ENCODE measurements around the gene SYNJ1.
"Not testable (repeated sequence)": the region's sequence is repeated elsewhere in the genome, so short reads cannot be mapped to it uniquely, and the experiment has no call there.

Gene SYNJ1

GRCh38 chr21:32727687-32728455, at the start of gene SYNJ1:
TSS of gene SYNJ1 (minus strand) at chr21:32728013. CDS start at chr21:32726895, 1,118 bp downstream.
- peak; percentile 95 for DNase-seq (ENCODE audit: low read depth)

DNA sequence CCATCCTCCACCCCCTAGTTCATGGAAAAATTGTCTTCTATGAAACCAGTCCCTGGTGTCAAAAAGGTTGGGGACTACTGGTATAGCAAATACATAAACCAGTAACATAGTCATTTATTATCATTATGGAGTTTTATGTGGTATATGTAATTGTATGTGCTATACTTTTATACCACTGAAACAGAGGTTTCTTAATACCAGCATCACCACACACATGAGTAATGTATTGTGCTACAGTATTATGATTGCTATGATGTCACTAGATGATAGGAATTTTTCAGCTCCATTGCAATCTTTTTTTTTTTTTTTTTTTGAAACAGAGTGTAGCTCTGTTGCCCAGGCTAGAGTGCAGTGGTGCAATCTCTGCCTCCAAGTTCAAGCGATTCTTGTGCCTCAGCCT, 49.5 kb upstream of the SYNJ1 start:
- DNase-seq (ENCODE audit: low read depth) = no peak

DNA sequence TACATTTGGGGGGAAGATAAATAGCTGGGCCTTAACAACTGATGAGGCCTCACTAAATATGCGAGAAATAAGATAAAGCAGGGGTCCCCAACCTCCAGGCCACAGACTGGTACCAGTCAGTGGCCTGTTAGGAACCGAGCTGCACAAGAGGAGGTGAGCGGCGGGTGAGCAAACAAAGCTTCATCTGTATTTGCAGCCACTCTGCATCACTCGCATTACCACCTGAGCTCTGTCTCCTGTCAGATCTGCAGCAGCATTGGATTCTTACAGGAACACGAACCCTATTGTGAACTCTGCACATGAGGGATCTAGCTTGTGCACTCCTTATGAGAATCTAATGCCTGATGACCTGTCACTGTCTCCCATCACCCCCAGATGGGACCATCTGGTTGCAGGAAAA, 48.9 kb upstream of the SYNJ1 start:
- DNase-seq (ENCODE audit: low read depth) = no peak

DNA sequence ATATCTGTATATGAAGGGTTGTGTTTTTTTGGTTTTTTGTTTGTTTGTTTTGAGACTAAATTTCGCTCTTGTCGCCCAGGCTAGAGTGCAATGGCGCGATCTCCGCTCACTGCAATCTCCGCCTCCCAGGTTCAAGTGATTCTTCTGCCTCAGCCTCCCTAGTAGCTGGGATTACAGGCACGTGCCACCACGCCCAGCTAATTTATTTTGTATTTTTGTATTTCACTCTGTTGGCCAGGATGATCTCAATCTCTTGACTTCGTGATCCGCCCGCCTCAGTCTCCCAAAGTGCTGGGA, 45.2 kb upstream of the SYNJ1 start:
- DNase-seq (ENCODE audit: low read depth) = not testable (repeated sequence)

GRCh38 chr21:32772281-32773047, 44.7 kb upstream of the SYNJ1 start:
- DNase-seq (ENCODE audit: low read depth) = peak; percentile 57

- peak; percentile 40 for DNase-seq (ENCODE audit: low read depth)
These were observed 43.2 kb upstream of the SYNJ1 start for GRCh38 chr21:32770871-32771523.

GRCh38 chr21:32768530-32768929, 40.7 kb upstream of the SYNJ1 start:
- no peak for DNase-seq (ENCODE audit: low read depth)

DNA sequence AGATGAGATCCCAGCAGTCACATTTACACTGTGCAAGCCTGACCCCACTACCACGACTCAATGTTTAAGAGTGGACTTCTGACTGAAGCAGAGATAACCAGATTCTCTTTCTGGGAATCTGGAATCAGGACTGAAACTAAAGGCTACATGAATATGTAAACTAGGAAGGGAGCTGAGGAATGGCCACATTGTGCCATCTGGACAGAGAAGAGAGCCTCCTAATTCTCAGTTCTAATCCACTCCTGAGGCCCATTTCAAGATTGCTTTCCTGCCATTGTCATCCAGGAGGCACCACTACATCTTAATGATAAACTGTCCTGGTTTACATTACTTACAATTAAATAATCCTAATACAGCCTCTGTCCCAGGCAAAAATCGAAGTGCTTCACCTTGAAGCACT, 37.2 kb upstream of the SYNJ1 start:
- no peak for DNase-seq (ENCODE audit: low read depth)

DNA sequence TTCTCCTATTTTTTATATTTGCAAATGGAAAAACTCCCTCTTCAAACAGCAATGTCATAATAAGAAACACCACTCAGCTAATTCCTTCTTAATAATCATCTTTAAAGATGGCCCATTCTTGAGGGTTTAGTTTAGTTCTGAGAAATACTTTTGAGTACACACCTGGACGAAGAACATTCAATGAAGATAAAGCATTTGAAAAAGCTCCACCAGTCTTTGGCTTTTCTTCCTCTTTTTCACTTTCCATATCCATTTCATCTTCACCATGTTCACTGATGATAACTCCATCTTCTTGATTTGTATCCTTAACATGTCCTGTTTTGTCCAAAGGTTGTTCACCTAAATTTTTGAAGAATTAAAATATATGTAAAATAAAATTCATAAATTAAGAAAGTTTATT, 36.4 kb upstream of the SYNJ1 start:
- no peak for DNase-seq (ENCODE audit: low read depth)

GRCh38 chr21:32757804-32758203, 30.0 kb upstream of the SYNJ1 start:
- DNase-seq (ENCODE audit: low read depth) = no peak

DNA sequence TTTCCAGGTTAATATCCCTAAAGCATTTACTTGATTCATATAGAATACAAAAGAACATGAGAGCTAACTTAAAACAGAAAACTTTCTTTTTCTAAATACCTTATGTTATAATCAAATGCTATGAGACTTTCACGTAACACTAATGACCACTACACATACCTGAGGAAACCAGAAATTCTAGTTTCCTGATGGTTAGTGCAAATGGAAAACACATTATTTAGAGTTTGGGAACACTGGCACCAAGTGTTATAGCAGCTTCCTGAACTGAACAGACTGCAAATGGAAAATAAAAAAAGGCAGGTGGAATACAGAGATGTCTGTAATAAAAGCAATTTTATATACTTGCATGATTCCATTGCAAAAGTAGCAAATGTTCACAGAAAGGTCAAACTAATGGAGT, 28.3 kb upstream of the SYNJ1 start:
- DNase-seq (ENCODE audit: low read depth) = no peak

GRCh38 chr21:32753818-32754585, 26.2 kb upstream of the SYNJ1 start:
- no peak for DNase-seq (ENCODE audit: low read depth)

DNA sequence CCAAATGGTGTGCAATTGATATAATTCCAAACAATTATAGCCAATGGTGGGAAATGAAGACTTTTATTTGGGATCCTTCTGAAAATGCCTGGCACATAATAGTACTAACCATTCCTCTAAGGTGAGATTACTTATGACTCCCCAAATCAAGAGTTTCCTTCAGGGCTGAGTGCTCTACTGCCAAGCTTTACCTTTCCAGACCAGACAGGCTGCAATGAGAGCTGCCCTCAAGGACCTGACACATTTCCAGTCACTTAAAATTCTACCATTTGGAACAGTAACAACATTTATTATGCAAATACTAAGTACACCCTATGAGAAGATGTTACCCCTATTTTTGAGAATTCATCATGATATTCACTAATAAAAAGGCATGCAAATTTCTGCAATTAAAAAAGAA, 22.6 kb upstream of the SYNJ1 start:
- no peak for DNase-seq (ENCODE audit: low read depth)

- no peak for DNase-seq (ENCODE audit: low read depth)
These were observed 21.8 kb upstream of the SYNJ1 start for GRCh38 chr21:32749662-32750061.

DNA sequence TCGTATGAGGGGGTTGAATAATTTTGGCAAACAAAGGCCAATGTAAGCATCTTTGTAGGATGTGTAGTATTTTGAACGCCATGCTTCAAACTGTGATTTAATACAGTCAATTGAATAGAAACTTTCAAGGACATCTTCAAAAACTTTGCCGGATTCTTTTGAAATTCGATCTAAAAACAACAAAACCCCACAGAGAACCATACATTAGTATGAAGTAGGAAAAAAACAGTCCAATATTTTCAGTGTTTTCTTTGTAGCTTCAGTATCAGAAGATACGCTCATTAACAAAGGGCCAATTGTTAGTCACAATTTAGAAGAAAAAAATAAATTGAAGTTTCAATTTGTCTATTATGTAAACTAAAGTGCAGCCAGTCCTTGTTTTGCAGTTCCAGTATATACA, 20.7 kb upstream of the SYNJ1 start:
- DNase-seq (ENCODE audit: low read depth) = no peak

DNA sequence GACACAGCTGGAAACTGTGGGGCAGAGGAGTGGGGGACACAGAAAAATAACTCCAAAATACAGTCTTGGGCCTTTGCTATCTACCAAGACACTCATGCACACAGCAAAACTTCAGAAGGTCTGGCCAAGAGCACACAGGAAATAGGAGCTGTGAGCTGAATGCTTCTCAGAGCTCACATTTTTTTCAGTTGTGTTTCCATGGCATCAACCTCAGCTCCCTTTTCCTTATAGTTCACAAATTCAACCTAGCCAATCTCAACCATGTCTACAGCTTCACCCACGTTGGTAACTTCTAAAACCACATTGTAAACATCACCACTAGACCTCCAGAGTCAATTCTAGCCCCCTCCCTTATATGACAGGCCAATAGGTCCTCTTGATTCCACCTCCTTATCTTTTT, 19.6 kb upstream of the SYNJ1 start:
- DNase-seq (ENCODE audit: low read depth) = no peak

GRCh38 chr21:32746711-32747110, 18.9 kb upstream of the SYNJ1 start:
- not testable (repeated sequence) for DNase-seq (ENCODE audit: low read depth)

GRCh38 chr21:32742396-32742795, 14.6 kb upstream of the SYNJ1 start:
- DNase-seq (ENCODE audit: low read depth) = no peak

DNA sequence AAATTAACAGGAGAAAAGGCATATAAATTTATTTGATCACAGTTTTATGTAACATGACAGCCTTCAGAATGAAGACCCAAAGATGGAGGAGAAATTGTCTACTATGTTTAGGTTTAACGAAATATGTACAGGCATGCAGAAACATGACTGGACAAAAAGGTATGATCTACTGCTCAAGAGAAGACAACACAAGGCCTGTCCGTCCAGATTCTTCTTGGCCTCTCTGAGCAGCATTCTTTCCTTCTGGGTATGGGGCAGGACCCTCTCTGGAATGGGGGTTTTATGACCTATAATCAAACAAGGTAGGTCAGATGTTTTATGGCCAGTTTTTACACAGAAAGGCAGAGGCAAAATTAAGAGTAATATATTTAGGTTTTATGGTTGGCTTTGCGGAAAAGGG, 13.5 kb upstream of the SYNJ1 start:
- no peak for DNase-seq (ENCODE audit: low read depth)

DNA sequence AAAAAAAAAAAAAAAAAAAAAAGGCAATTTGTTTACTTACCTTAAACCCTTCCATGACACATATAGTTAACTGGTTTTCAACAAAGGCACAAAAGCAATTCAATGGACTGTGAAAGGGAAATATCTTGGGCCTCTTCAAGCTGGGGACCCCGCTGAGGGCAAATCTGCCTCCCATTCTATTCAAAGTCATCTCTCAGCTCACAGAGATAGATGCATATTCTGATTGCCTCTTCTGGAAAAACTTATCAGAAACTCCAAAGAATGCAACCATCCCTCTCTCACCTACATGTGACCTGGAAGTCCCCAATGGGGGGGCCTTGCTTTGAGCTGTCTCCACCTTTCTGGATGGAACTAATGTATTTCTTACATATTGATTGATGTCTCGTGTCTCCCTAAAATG, 12.1 kb upstream of the SYNJ1 start:
- DNase-seq (ENCODE audit: low read depth) = no peak

- not testable (repeated sequence) for DNase-seq (ENCODE audit: low read depth)
These were observed 8.3 kb upstream of the SYNJ1 start for GRCh38 chr21:32736083-32736482.

DNA sequence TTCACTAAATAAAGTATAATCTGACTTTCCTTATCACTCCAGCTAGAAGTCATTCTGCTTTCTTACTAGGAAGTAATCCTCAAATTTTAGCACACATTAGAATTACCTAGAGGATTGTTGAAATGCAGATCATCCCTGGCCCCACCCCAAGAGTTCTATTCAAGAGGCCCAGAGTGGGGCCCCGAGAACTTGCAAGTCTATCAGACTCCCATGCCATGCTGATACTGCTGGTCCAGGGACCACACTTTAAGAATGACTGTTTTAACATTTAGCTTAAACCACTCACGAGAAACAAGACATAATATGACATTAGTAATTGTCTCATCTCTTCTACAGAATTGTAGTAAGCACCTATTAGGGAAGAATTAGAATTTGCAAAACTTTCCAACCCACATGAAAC, 7.7 kb upstream of the SYNJ1 start:
- DNase-seq (ENCODE audit: low read depth) = no peak

All from activated T-cell treated with anti-CD3 and anti-CD28 coated beads for 48 hours (primary cell).